CD4-positive, alpha-beta T cell (primary cell): Measurements from ENCODE around the gene TMEM170B. TPM values are rescaled to one million over a fixed set of nuclear protein-coding genes. Genes with fewer than 3 reads are reported as not detected.

Experiments
- ATAC-seq: fragments of 200-7000 bp; cut with Tn5 transposase; one replicate; pipeline ENCODE4 v1.10.0; 2022; ENCODE audit warnings: mild to moderate bottlenecking; ENCODE audit not compliant: poor library complexity
- CTCF ChIA-PET: fragments of 350-600 bp; sonication (Branson Sonifier 250); formaldehyde crosslinking; loops from one replicate; lab custom pipeline; 2021; ENCODE audit warnings: antibody characterized with exemption, inconsistent platforms; lab: Charles Lee
- POLR2A ChIA-PET: fragments of 350-600 bp; sonication (Branson Sonifier 250); formaldehyde crosslinking; loops from one replicate; lab custom pipeline; 2021; ENCODE audit warnings: antibody characterized with exemption, inconsistent platforms; lab: Charles Lee
- DNase-seq, 14 experiments: peaks; one replicate each; pipeline ENCODE4 v3.0.0-alpha.2; 2013 to 2020; ENCODE audit warnings: mixed read lengths in 2 of 14
- H3K27ac ChIP-seq, 2 donors: one replicate each; pipeline versions ENCODE4 v1.5.1 to v1.7.0; 2013; ENCODE audit warnings: low read length in 2 of 2, low read depth in 1 of 2, mild to moderate bottlenecking in 1 of 2
- H3K27me3 ChIP-seq, 2 experiments: 1 replicate in 1 of 2; 2 replicates in 1 of 2; pipeline versions ENCODE4 v1.6.1 to v1.7.0; 2013; ENCODE audit warnings: low read length in 2 of 2, control low read depth in 1 of 2, mild to moderate bottlenecking in 1 of 2, moderate library complexity in 1 of 2; ENCODE audit not compliant: insufficient read depth in 2 of 2, control insufficient read depth in 1 of 2
- H3K36me3 ChIP-seq: one replicate; pipeline ENCODE4 v1.6.1; 2013; ENCODE audit warnings: low read length, control low read depth; ENCODE audit not compliant: insufficient read depth
- H3K4me1 ChIP-seq: one replicate; pipeline ENCODE4 v1.6.1; 2013; ENCODE audit warnings: low read length, control low read depth; ENCODE audit not compliant: insufficient read depth
- H3K4me3 ChIP-seq: one replicate; pipeline ENCODE4 v1.5.1; 2013; ENCODE audit warnings: mild to moderate bottlenecking, low read length, moderate library complexity
- H3K9me3 ChIP-seq, 2 experiments: 1 replicate in 1 of 2; 2 replicates in 1 of 2; pipeline versions ENCODE4 v1.6.1 to v1.7.0; 2013; ENCODE audit warnings: low read length in 2 of 2, mild to moderate bottlenecking in 2 of 2, control low read depth in 1 of 2, moderate library complexity in 1 of 2; ENCODE audit not compliant: control insufficient read depth in 1 of 2, insufficient read depth in 1 of 2
- H3K27ac Mint-ChIP-seq: one replicate; pipeline ENCODE4 v1.8.0; 2020; ENCODE audit warnings: mixed read lengths
- H3K27me3 Mint-ChIP-seq: one replicate; pipeline ENCODE4 v1.8.0; 2021; ENCODE audit warnings: mixed read lengths
- H3K36me3 Mint-ChIP-seq: one replicate; pipeline ENCODE4 v1.8.0; 2021; ENCODE audit warnings: low read depth, mixed read lengths
- H3K4me1 Mint-ChIP-seq: one replicate; pipeline ENCODE4 v1.8.0; 2021; ENCODE audit warnings: low read depth, mixed read lengths
- H3K4me3 Mint-ChIP-seq: one replicate; pipeline ENCODE4 v1.8.0; 2020; ENCODE audit warnings: mild to moderate bottlenecking, mixed read lengths
- H3K9me3 Mint-ChIP-seq: one replicate; pipeline ENCODE4 v1.8.0; 2020; ENCODE audit warnings: mixed read lengths
- intact Hi-C, 2 experiments: fragments of 100-400 bp; cut with DNase I in 1 of 2; cut with micrococcal nuclease in 1 of 2; formaldehyde crosslinking; loops; one replicate each; pipeline versions ENCODE4 v1.15.1 to v1.9.0; 2023 to 2025; cut with DNase I, micrococcal nuclease
- total RNA-seq, 174 experiments: library from RNA in 2 of 174; stranded (reverse) in 2 of 174; gene quantifications; one replicate each; pipeline ENCODE4 v1.2.3 and lab custom pipeline; 2021 to 2026
- TF ChIP-seq, protein P1 (sequence below): fragments of 200-600 bp; IDR thresholded peaks from one replicate; pipeline ENCODE4 v1.8.0; 2022; ENCODE audit warnings: antibody characterized with exemption, mild to moderate bottlenecking

The TMEM170B gene
- total RNA-seq, 2 experiments from 2014 or later: 1.9 to 2.1 TPM

DNA sequence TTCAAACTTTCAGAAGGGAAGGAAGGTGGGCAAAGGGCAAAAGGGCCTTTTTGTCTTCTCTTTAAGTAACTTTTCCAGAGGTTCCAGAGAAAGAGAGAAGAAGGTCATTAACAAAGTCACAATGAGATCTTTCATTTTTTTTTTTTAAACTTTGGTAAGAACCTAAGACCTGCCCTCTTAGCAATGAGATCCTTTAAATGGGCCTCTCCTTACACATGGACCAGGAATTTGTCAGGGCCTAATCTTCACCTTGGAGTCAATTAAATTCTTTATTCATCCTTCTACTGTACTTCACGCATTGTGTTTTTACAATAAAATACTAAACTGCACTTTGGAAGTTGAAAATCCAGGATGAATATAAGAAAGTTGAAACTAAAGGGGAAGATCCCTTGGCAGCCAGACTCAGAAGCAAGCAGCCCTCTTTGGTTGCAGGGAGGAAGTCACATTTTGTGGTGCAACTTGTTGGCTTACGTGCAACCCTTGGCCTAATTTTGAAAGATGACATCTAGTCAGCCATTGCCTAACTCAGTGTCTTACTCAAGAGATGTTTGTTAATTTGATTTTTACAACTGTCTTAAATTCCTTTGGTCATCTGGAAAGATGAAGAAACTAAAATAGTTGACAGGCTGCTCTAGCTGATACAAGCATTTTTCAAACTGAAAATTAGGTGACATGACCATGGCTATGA lies 11.9 kb upstream of the TMEM170B start:
- intact Hi-C loops: no loop called here
- DNase-seq: peak in 3 of 14 experiments; percentile 34 to 68 (median 60)
- H3K36me3 Mint-ChIP-seq: no peaks in the 10 kb centered on the region

DNA sequence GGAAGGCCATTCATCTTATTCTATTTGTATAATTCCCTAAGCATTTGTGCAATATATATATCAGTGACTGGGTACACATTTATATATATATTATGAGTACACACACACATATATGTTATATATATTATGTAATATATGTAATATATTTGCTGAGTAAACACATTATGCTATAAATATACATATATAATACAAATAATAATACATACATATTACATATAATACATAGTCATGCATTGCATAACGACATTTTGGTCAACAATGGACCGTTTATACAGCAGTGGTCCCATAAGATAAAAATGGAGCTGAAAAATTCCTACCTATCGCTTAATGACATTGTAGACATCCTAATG lies 11.4 kb upstream of the TMEM170B start:
- TF ChIP-seq, protein P1, sequence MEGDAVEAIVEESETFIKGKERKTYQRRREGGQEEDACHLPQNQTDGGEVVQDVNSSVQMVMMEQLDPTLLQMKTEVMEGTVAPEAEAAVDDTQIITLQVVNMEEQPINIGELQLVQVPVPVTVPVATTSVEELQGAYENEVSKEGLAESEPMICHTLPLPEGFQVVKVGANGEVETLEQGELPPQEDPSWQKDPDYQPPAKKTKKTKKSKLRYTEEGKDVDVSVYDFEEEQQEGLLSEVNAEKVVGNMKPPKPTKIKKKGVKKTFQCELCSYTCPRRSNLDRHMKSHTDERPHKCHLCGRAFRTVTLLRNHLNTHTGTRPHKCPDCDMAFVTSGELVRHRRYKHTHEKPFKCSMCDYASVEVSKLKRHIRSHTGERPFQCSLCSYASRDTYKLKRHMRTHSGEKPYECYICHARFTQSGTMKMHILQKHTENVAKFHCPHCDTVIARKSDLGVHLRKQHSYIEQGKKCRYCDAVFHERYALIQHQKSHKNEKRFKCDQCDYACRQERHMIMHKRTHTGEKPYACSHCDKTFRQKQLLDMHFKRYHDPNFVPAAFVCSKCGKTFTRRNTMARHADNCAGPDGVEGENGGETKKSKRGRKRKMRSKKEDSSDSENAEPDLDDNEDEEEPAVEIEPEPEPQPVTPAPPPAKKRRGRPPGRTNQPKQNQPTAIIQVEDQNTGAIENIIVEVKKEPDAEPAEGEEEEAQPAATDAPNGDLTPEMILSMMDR: no peak
- no peak overlapping the region for H3K4me3 ChIP-seq
- no peaks in the 10 kb centered on the region for H3K4me1 ChIP-seq
- ChIA-PET CTCF (no interaction called here), POLR2A (no interaction called here)
- H3K27ac Mint-ChIP-seq: no peak overlapping the region
- H3K36me3 ChIP-seq: no peaks in the 10 kb centered on the region
- no peak for DNase-seq
- no peaks in the 10 kb centered on the region for H3K27me3 ChIP-seq
- no peak overlapping the region for H3K27ac ChIP-seq
- no peaks in the 10 kb centered on the region for H3K4me1 Mint-ChIP-seq
- no peak overlapping the region for H3K4me3 Mint-ChIP-seq
- peaks cover 14% of the 10 kb centered on the region for H3K27me3 Mint-ChIP-seq
- no peaks in the 10 kb centered on the region for H3K36me3 Mint-ChIP-seq
- no peaks in the 10 kb centered on the region for H3K9me3 Mint-ChIP-seq
- no peak for ATAC-seq
- intact Hi-C loops: no loop called here
- no peaks in the 10 kb centered on the region for H3K9me3 ChIP-seq

More for the DNA sequence above, 11.9 kb upstream of the TMEM170B start:
- H3K4me3 Mint-ChIP-seq: no peak overlapping the region
- H3K27ac Mint-ChIP-seq: no peak overlapping the region
- CTCF ChIA-PET: no interaction called here
- Histone ChIP-seq H3K27me3 (no peaks in the 10 kb centered on the region), H3K4me1 (no peaks in the 10 kb centered on the region), H3K36me3 (no peaks in the 10 kb centered on the region), H3K27ac (no peak overlapping the region), H3K4me3 (no peak overlapping the region), H3K9me3 (no peaks in the 10 kb centered on the region)
- TF ChIP-seq, protein P1: no peak
- no peaks in the 10 kb centered on the region for H3K4me1 Mint-ChIP-seq
- peaks cover 16% of the 10 kb centered on the region for H3K27me3 Mint-ChIP-seq
- no peak for ATAC-seq
- no peaks in the 10 kb centered on the region for H3K9me3 Mint-ChIP-seq
- POLR2A ChIA-PET: no interaction called here

DNA sequence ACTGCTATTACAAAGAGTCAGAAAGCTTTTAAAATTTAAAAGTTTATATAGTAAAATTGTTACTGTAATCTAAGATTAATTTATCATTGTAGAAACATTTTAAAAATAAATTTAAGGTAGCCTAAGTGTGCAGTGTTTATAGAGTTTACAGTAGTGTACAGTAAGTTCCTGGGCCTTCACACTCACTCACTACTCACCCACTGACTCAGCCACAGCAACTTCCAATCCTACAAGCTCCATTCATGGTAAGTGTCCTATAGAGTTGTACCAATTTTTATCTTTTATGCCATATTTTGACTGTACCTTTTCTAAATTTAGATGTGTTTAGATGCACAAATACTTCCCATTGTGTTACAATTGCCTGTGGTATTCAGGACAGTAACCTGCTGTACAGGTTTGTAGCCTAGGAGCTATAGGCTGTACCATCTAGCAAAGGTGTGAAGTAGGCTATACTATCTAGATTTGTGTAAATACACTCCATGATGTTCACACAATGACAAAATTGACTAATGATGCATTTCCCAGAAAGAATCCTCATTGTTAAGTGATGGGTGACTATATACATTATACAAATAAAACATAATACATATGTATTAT lies 10.2 kb upstream of the TMEM170B start:
- DNase-seq (no peak), ATAC-seq (no peak)
- Mint-ChIP-seq H3K4me3 (no peak overlapping the region), H3K9me3 (no peaks in the 10 kb centered on the region), H3K4me1 (no peaks in the 10 kb centered on the region), H3K27me3 (peaks cover 18% of the 10 kb centered on the region), H3K36me3 (no peaks in the 10 kb centered on the region), H3K27ac (no peak overlapping the region)
- Histone ChIP-seq H3K9me3 (no peaks in the 10 kb centered on the region), H3K4me1 (no peaks in the 10 kb centered on the region), H3K27me3 (no peaks in the 10 kb centered on the region), H3K36me3 (no peaks in the 10 kb centered on the region), H3K4me3 (no peak overlapping the region), H3K27ac (no peak overlapping the region)
- ChIA-PET POLR2A (interaction anchor here (0.6 kb wide), 1 partner anchor 39 kb away, joined by 3 read pairs; no protein-coding TSS in a partner anchor), CTCF (interaction anchor here (0.6 kb wide), 1 partner anchor 32 kb away, joined by 5 read pairs; no protein-coding TSS in a partner anchor)
- TF ChIP-seq, protein P1: no peak
- intact Hi-C loops: no loop called here
